ENCODE measurements around the gene AGBL1.

AGBL1 gene

GRCh38 chr15:86756688-86757087 lies 677.0 kb downstream of the AGBL1 start:
- no peak for DNase-seq

GRCh38 chr15:86759800-86760523 lies 680.3 kb downstream of the AGBL1 start:
- no peak for DNase-seq

GRCh38 chr15:86762874-86763273 lies 683.2 kb downstream of the AGBL1 start:
- no peak for DNase-seq

GRCh38 chr15:86764021-86764420 lies 684.4 kb downstream of the AGBL1 start:
- no peak for DNase-seq

- no peak for DNase-seq
Measured at GRCh38 chr15:86765281-86765680, 685.6 kb downstream of the AGBL1 start.

- DNase-seq, result no peak
Measured at GRCh38 chr15:86772369-86773059, 692.8 kb downstream of the AGBL1 start.

- DNase-seq, result peak; percentile 53
Measured at GRCh38 chr15:86773736-86774135, 694.1 kb downstream of the AGBL1 start.

GRCh38 chr15:86776145-86776544 lies 696.5 kb downstream of the AGBL1 start:
- no peak for DNase-seq

GRCh38 chr15:86796521-86796920 lies 716.9 kb downstream of the AGBL1 start:
- no peak for DNase-seq

GRCh38 chr15:86797135-86797534 lies 717.5 kb downstream of the AGBL1 start:
- no peak for DNase-seq

GRCh38 chr15:86799226-86799625 lies 719.6 kb downstream of the AGBL1 start:
- no peak for DNase-seq

GRCh38 chr15:86802244-86802643 lies 722.6 kb downstream of the AGBL1 start:
- DNase-seq, result no peak

GRCh38 chr15:86804406-86804805 lies 724.7 kb downstream of the AGBL1 start:
- no peak for DNase-seq

- no peak for DNase-seq
Measured at GRCh38 chr15:86810329-86810728, 730.7 kb downstream of the AGBL1 start.

GRCh38 chr15:86813892-86814291 lies 734.2 kb downstream of the AGBL1 start:
- DNase-seq, result no peak

GRCh38 chr15:86829245-86829644 lies 749.6 kb downstream of the AGBL1 start:
- no peak for DNase-seq

GRCh38 chr15:86830304-86830703 lies 750.6 kb downstream of the AGBL1 start:
- DNase-seq, result no peak

GRCh38 chr15:86833595-86833994 lies 753.9 kb downstream of the AGBL1 start:
- DNase-seq, result no peak

- DNase-seq, result no peak
Measured at GRCh38 chr15:86834115-86834863, 754.6 kb downstream of the AGBL1 start.

- DNase-seq, result peak; percentile 6
Measured at GRCh38 chr15:86837294-86838061, 757.8 kb downstream of the AGBL1 start.

GRCh38 chr15:86839502-86839901 lies 759.8 kb downstream of the AGBL1 start:
- DNase-seq, result no peak

GRCh38 chr15:86840996-86841395 lies 761.3 kb downstream of the AGBL1 start:
- no peak for DNase-seq

- DNase-seq, result no peak
Measured at GRCh38 chr15:86842199-86842598, 762.5 kb downstream of the AGBL1 start.

All from NCI-H69 (cell line).